ENCODE measurements around the gene ITGAL. TPM values are rescaled to one million over a fixed set of nuclear protein-coding genes. Genes with fewer than 3 reads are reported as not detected.
"Not testable (repeated sequence)": the region's sequence is repeated elsewhere in the genome, so short reads cannot be mapped to it uniquely, and the experiment has no call there.

ITGAL gene
- polyA plus RNA-seq (ENCODE audit: insufficient read length in 4 of 4), result 1 to 10 TPM; 1.0 to 3.5 (median 1.7) TPM

GRCh38 chr16:30472328-30472942 lies at the start of gene ITGAL:
TSS of gene ITGAL (plus strand) at chr16:30472742. CDS start at chr16:30472838, 96 bp downstream.
- DNase-seq (ENCODE audit: low read depth in 4 of 4, low spot score in 2 of 4), result no peak

GRCh38 chr16:30428055-30428454 lies 44.5 kb upstream of the ITGAL start:
- no peak for DNase-seq (ENCODE audit: low read depth in 4 of 4, low spot score in 2 of 4)

DNA sequence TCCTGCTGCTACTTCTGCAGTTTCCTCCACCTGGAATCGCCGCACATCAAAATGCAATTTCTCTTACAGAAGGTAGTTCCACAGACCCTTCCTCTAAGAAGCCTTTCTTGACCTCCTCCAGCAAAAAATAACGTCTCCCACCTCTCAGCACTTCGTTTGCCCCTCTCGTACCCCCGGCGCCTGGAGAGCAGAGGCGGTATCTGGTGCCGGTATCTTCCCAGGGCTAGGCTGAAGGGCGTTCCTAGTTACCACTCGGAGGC lies 43.2 kb upstream of the ITGAL start:
- DNase-seq (ENCODE audit: low read depth in 4 of 4, low spot score in 2 of 4), result no peak

- peak; percentile 91 to 98 (median 94) for DNase-seq (ENCODE audit: low read depth in 4 of 4, low spot score in 2 of 4)
Observed at GRCh38 chr16:30429678-30430427, 42.7 kb upstream of the ITGAL start, which contains the start of gene DCTPP1. TSS of gene DCTPP1 (minus strand) at chr16:30430030. CDS start at chr16:30429980, 50 bp downstream.

DNA sequence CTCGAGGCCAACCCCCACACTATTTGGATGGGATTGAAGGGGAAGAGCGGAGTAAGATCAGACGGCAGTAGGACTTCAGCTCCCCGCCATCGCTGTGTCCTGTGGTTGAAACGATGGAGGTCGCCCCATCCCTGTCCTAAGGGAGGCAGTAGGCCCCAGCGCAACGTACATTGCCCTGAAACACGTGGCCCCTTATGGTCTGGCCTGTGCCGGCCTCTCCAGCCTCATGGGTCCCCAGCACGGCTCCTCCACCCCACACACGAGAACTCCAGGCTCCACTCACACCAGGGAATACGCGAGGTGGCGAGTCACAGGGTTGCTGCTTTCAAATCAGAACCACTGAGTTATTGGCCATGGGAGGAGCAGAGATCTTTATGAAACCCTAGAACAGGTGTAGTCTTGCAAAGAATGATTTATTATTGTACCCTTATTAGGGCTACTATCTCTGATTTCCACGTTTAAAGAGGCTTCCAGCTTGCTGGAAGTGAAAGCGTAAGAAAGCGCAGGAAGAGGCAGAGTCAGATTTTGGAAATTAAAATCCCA lies 42.0 kb upstream of the ITGAL start:
- no peak for DNase-seq (ENCODE audit: low read depth in 4 of 4, low spot score in 2 of 4)

- DNase-seq (ENCODE audit: low read depth in 4 of 4, low spot score in 2 of 4), result no peak
Observed at GRCh38 chr16:30434852-30435251, 37.7 kb upstream of the ITGAL start.

DNA sequence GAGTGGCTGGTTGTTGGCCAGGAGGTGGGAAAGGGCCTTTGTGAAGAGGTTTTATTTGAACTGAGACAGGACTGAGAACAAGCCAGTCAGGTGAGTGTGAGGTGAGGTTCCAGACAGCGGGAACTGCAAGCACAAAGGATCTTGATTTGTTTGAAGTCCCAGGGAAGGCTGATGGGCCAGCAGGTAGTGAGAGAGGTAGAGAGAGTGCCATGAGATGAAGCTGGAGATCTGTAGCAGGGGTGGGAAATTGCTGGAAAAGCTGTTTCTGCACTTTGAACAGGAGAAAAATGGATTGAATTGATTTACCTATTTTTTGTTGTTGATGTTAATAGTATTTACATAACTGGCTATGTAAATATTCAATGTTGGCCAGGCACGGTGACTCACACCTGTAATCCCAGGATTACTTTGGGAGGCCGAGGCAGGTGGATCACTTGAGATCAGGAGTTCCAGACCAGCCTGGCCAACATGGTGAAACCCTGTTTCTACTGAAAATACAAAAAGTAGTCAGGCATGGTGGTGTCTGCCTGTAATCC lies 35.0 kb upstream of the ITGAL start:
- DNase-seq (ENCODE audit: low read depth in 4 of 4, low spot score in 2 of 4), result no peak

DNA sequence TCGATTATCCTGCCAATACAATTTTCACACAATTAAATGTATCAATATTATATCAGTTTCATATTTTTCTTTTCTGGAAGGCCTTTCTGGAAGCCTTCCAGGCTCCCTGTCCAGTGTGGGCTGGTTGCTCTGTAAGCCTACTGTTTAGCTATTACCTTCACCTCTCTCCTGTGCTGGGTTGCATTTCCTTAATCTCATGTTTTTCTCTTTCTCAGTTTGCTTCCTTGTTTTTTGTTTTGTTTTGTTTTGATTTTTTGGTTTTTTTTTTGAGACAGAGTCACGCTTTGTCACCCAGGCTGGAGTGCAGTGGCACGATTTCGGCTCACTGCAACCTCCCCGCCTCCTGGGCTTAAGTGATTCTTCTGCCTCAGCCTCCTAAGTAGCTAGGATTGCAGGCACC lies 33.7 kb upstream of the ITGAL start:
- no peak for DNase-seq (ENCODE audit: low read depth in 4 of 4, low spot score in 2 of 4)

- no peak for DNase-seq (ENCODE audit: low read depth in 4 of 4, low spot score in 2 of 4)
Observed at GRCh38 chr16:30439720-30440348, 32.7 kb upstream of the ITGAL start.

GRCh38 chr16:30443631-30444030 lies 28.9 kb upstream of the ITGAL start:
- DNase-seq (ENCODE audit: low read depth in 4 of 4, low spot score in 2 of 4), result no peak

DNA sequence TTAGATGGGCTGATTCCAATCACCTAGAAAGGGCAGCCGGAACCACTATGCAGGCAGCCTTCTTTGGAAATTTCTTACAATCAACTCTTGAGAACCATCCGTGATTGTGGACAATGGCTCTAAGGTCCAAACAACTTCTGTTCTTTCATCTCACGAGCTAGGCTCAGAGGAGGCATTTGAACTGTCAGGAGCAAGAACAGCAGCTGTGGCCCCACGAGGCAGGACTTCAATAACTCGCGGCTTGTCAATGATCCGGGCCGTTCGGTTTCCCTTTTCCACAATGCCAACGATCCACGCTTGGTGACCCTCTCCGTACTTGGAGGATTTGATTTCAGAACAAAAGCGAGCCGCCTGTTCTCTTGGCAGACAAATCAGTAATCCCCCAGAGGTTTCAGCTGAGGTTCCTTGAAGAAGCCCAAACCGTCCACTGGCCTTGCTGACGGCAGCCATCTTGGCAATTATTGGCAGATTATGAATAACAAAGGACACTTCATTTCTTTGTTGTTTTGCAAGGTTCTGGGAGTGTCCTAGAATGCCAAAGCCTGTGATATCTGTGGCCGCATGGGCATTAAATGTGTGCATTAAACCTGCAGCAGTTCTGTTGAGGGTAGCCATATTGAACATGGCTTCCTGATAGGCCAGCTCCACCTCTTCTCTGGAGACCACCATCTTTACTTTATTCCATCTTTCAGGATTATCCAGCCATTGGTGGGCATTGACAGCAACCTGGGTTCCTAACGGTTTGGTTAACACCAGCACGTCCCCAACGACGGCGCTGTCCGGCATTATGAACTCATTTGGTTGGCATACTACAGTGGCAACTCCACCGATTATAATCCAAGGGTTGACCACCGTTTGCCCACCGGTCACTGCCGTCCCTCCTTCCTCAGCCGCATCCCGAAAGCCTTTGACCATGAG lies 28.1 kb upstream of the ITGAL start:
- no peak for DNase-seq (ENCODE audit: low read depth in 4 of 4, low spot score in 2 of 4)

DNA sequence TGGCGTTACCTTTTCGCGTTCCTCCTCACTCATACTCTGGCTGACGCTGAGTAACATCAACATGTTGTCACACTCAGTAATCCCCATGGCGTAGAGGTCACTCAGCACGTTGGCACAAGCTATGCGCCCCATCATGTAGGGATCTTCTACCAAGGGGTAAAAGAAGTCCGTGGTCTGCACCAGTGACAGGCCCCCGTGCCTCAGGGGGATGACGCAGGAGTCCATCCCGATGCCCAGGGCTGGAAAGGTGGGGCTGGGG lies 27.5 kb upstream of the ITGAL start:
- DNase-seq (ENCODE audit: low read depth in 4 of 4, low spot score in 2 of 4), result no peak

DNA sequence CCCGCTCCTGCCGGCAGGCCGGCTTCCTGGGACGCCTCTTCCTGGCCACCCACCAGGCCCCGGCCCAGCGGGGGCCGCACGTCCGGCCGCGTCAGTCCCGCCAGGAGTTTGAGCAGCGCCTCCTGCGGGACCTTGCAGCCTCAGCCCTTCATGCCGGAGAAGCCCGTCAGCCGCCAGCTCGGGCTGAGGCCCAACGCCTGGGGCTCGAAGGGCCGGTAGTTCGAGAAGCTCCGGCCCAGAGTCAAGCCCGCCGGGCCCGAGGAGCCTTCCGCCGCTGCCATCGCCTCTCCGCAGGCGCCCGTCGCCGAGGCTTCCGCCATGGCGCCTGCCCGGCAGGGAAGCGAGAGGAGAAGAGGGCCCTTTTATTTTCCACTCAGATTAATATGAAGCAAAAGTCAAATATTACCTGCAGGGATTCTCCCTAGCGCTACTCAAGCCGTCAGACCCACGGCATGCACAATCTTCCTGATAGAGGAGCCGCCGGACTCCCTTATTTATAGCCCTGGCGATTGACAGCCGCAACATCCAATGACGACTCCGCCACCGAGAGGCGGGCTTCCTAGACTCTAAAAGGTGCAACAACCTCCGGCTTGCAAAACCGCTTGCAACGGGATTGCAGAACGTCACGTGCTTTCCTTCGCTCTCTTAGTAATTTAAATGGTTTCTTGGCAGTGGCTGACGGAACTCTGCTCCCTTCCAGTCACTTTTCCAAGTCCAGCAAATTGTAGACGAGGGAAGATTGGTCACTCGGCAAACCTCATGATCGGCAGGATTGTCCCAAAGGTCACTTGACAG lies 26.9 kb upstream of the ITGAL start, which contains the start of gene SEPHS2:
Gene SEPHS2, minus strand, starts transcription at position 467 of the 795 bp plus-strand sequence. Its CDS starts 147 bp downstream, at position 320.
- DNase-seq (ENCODE audit: low read depth in 4 of 4, low spot score in 2 of 4), result peak; percentile 91 to 97 (median 94)

DNA sequence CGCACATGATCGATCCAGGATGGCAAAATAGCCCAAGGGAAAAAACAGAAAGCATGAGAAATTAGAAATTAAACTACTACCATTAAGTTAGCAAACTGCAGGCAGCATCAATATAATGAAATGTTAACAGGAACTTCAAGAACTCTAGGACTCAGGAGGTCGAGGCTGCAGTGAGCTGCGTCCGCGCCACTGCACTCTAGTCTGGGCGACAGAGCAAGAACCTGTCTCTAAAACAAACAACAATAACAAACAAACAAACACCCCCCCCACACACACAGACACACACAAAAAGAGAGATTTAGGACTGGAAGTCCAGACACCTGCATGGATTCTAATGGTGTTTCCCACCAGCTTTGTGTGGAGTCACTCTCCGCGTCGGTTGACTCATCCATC lies 26.3 kb upstream of the ITGAL start:
- DNase-seq (ENCODE audit: low read depth in 4 of 4, low spot score in 2 of 4), result no peak

DNA sequence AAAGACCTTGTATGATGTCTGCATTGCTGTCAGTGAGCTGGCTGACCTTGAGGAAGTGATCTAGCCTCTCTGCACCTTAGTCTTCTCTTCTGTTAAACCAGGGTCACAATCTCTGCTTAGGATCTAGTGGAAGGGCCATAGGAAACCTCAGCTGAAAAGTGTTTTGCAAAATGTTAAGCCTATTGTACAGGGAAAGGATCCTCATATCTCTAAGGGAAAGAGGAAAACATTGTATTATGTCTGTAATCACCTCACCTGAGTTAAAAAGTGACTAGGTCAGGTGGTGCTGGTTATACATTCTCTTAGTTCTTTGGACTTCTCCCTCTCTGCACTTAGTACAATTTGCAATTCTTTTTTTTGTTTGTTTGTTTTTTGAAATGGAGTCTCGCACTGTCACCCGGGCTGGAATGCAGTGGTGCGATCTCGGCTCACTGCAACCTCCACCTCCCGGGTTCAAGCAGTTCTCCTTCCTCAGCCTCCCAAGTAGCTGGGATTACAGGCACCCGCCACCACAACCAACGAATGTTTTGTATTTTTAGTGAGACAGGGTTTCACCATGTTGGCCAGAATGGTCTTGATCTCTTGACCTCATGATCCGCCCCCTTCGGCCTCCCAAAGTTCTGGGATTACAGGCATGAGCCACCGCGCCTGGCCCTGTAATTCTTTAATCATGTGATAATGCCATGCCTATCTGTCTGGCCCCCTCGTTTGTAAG lies 24.9 kb upstream of the ITGAL start:
- peak in 1 of 4 donors; percentile 34 for DNase-seq (ENCODE audit: low read depth in 4 of 4, low spot score in 2 of 4)

DNA sequence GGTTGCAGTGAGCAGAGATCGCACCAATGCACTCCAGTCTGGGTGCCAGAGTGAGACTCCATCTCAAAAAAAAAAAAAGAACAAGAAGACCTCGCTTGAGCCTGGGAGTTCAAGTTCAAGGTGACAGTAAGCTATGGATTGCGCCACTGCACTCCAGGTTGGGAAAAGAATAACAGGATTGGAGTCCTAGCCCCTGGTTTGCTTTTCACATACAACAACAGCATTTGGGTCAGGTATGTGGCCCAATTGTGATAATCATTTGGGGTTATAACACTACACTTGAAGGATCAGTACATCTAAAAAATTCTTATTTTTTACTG lies 23.5 kb upstream of the ITGAL start:
- DNase-seq (ENCODE audit: low read depth in 4 of 4, low spot score in 2 of 4), result no peak

- not testable (repeated sequence) for DNase-seq (ENCODE audit: low read depth in 4 of 4, low spot score in 2 of 4)
Observed at GRCh38 chr16:30452709-30453580, 19.6 kb upstream of the ITGAL start.

GRCh38 chr16:30456302-30456701 lies 16.2 kb upstream of the ITGAL start:
- no peak for DNase-seq (ENCODE audit: low read depth in 4 of 4, low spot score in 2 of 4)

Data from left renal cortex interstitium (tissue), 4 donors.